Measurements from ENCODE around the gene LRFN2.

DNA sequence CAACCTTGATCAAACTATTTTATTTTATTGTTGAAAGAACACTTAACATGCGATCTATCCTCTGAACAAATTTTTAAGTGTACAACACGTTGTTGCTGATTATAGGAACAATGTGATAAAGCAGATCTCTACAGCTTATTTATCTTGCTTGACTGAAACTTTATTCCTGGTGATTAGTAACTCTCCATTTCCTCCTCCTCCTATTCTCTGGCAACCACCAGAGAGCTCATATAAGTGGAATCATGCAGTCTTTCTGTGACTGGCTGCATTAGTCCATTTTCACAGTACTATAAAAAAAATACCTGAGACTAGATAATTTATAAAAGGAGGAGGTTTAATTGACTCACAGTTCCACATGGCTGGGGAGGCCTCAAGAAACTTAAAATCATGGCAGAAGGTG, 218.1 kb downstream of the LRFN2 start:
- TF ChIP-seq GABPA (IDR thresholded peaks at IDR 0.05; ENCODE audit: low read depth) (no peak), CTCF (IDR thresholded peaks at IDR 0.05) (no peak), POLR2AphosphoS5 (IDR thresholded peaks at IDR 0.05; ENCODE audit: low read depth, low read length) (no peak), CHD2 (IDR thresholded peaks at IDR 0.05; ENCODE audit: low read length, partially characterized antibody) (no peak)
